H1 (cell line): ENCODE results near the gene SMIM44. TPM values are rescaled to one million over a fixed set of nuclear protein-coding genes. Genes with fewer than 3 reads are reported as not detected.
A peak's percentile ranks its signal among the peaks of the same experiment; 100 is the strongest.

Experiments used
- ATF3 ChIP-seq: IDR thresholded peaks from 2 replicates; pipeline ENCODE4 v1.6.1; 2011; ENCODE audit warnings: low read depth, mild to moderate bottlenecking, low read length; ENCODE audit not compliant: insufficient read depth
- BACH1 ChIP-seq: IDR thresholded peaks from 2 replicates; pipeline ENCODE4 v1.6.1; 2012; ENCODE audit warnings: low read length, improper control_type of control experiment
- CREB1 ChIP-seq: IDR thresholded peaks from 2 replicates; pipeline ENCODE4 v1.6.1; 2012; ENCODE audit warnings: inconsistent platforms
- E2F6 ChIP-seq: IDR thresholded peaks from 2 replicates; pipeline ENCODE4 v1.6.1; 2012; ENCODE audit warnings: inconsistent platforms
- EZH2 ChIP-seq: fragments of 200-600 bp; sonication (generic); IDR thresholded peaks from 2 replicates; pipeline ENCODE4 v1.7.1; 2012; ENCODE audit warnings: low read depth, mild to moderate bottlenecking, moderate library complexity, low read length, inconsistent platforms; ENCODE audit not compliant: severe bottlenecking
- GABPA ChIP-seq: IDR thresholded peaks from 2 replicates; pipeline ENCODE4 v1.6.1; 2011; ENCODE audit warnings: mild to moderate bottlenecking, low read length, moderate library complexity, borderline replicate concordance; ENCODE audit not compliant: insufficient read depth
- HDAC6 ChIP-seq: IDR thresholded peaks from one replicate; pipeline ENCODE4 v1.7.1; 2012; ENCODE audit warnings: low read depth, mild to moderate bottlenecking, inconsistent platforms, low read length, moderate library complexity
- KDM1A ChIP-seq: fragments of 200-600, 300-600 bp; sonication (generic); IDR thresholded peaks from 2 replicates; pipeline ENCODE4 v1.7.1; 2016; ENCODE audit warnings: mild to moderate bottlenecking, low read length, borderline replicate concordance
- KDM4A ChIP-seq: IDR thresholded peaks from one replicate; pipeline ENCODE4 v1.7.1; 2012; ENCODE audit warnings: low read depth, mild to moderate bottlenecking, moderate library complexity, low read length, inconsistent platforms; ENCODE audit not compliant: severe bottlenecking
- MAFK ChIP-seq: IDR thresholded peaks from 2 replicates; pipeline ENCODE4 v1.6.1; 2012; ENCODE audit warnings: low read depth, mild to moderate bottlenecking, improper control_type of control experiment, low read length
- NRF1 ChIP-seq: IDR thresholded peaks from 2 replicates; pipeline ENCODE4 v1.6.1; 2011; ENCODE audit warnings: mild to moderate bottlenecking, low read depth, low read length, improper control_type of control experiment
- RAD21 ChIP-seq, 2 experiments: IDR thresholded peaks in 1 of 2; conservative IDR thresholded peaks in 1 of 2; 2 replicates each; pipeline ENCODE4 v1.6.1; 2011; ENCODE audit warnings: low read depth in 2 of 2, low read length in 2 of 2, improper control_type of control experiment in 1 of 2, inconsistent platforms in 1 of 2, mild to moderate bottlenecking in 1 of 2, moderate library complexity in 1 of 2
- RBBP5 ChIP-seq: IDR thresholded peaks from 2 replicates; pipeline ENCODE4 v1.7.1; 2012; ENCODE audit warnings: low read depth, mild to moderate bottlenecking, inconsistent platforms, low read length, moderate library complexity, borderline replicate concordance
- RFX5 ChIP-seq: IDR thresholded peaks from 2 replicates; pipeline ENCODE4 v1.6.1; 2011; ENCODE audit warnings: low read depth, low read length, improper control_type of control experiment, borderline replicate concordance
- RXRA ChIP-seq: IDR thresholded peaks from 2 replicates; pipeline ENCODE4 v1.6.1; 2011; ENCODE audit warnings: low read depth, mild to moderate bottlenecking, low read length, moderate library complexity; ENCODE audit not compliant: insufficient read depth
- SIRT6 ChIP-seq: IDR thresholded peaks from one replicate; pipeline ENCODE4 v1.7.1; 2012; ENCODE audit warnings: low read length, inconsistent platforms
- SP2 ChIP-seq: IDR thresholded peaks from 2 replicates; pipeline ENCODE4 v1.6.1; 2012; ENCODE audit warnings: mild to moderate bottlenecking, low read length, inconsistent platforms
- SP4 ChIP-seq: IDR thresholded peaks from 2 replicates; pipeline ENCODE4 v1.6.1; 2012; ENCODE audit warnings: low read length, inconsistent platforms
- SRF ChIP-seq: IDR thresholded peaks from 2 replicates; pipeline ENCODE4 v1.6.1; 2011; ENCODE audit warnings: mild to moderate bottlenecking, low read depth, low read length, moderate library complexity
- TAF1 ChIP-seq: IDR thresholded peaks from 2 replicates; pipeline ENCODE4 v1.6.1; 2011; ENCODE audit warnings: mild to moderate bottlenecking, low read depth, low read length
- TCF12 ChIP-seq: IDR thresholded peaks from 2 replicates; pipeline ENCODE4 v1.6.1; 2011; ENCODE audit warnings: low read depth, mild to moderate bottlenecking, low read length
- ZNF274 ChIP-seq: IDR thresholded peaks from 2 replicates; pipeline ENCODE4 v1.7.0; 2012; ENCODE audit warnings: low read length, borderline replicate concordance; ENCODE audit errors: extremely low read depth
- polyA plus RNA-seq, 7 experiments: library from polyadenylated mRNA; depleted of rRNA in 3 of 7; stranded (reverse) in 5 of 7; unstranded in 2 of 7; fragments of >200 nt in 5 of 7; fragments of 200-250 nt in 2 of 7; gene quantifications; 1 replicate in 5 of 7; 2 replicates in 1 of 7; 4 replicates in 1 of 7; pipeline versions ENCODE4 v1.2.1 to v1.2.3, GENCODE V29; 2011 to 2013; ENCODE audit warnings: missing spikeins in 2 of 7, mixed read lengths in 2 of 7
- total RNA-seq: library from RNA; stranded (reverse); fragmentation: NEBNext Ultra II Directional; extraction: Animal tissue kit (Norgen Biotek cat#: 25700); gene quantifications from 2 replicates; pipeline ENCODE4 v1.2.1, GENCODE V29; 2021
- TF ChIP-seq, protein P1 (sequence below): IDR thresholded peaks from 2 replicates; pipeline ENCODE4 v1.6.1; 2012; ENCODE audit warnings: inconsistent platforms

Gene SMIM44
- total and polyA plus RNA-seq, 2 of the 8 experiments (the other 6 are each of a cell fraction or from before 2014, with no cell fraction given), result not detected

DNA sequence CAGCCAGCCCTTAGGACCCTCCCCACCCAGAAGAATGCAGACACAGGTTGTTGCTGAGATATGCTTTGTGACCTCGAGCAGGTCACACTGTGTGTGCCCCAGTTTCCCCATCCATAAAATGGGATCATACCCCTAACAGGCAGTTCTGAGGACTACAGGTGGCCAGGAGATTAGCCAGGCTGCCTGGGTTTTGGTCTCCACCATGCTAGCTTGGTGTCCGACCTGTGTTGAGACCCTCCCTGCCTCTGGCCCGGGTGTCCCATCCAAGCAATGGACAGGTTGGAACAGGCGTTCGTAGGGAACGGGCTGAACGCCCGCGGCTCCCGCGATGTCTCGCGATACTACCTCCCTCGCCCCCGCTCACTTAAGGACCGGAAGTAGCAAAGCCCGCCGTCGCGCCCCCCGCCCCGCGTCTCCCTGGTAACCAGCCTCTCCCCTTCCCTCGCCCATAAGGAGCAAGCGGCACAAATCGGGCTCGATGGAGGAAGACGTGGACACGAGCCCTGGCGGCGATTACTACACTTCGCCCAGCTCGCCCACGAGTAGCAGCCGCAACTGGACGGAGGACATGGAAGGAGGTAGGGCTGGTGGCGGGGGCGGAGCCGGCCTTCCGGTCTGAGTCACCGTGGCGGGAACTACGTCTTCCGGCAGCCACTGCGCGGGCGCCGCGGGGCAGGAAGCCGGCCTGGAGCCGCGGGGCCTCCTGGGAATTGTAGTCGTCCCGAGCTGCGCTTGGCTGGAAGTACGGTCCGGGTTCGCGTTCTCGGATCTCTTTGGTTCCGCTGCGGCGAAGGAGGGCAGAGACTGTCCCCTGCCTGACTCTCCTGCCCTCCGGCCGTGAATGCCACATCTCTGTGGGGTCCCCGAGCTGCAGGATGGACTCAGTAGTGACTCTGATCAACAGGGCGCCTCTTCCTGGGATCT, 48.3 kb downstream of the SMIM44 start (continued):
- TF ChIP-seq RBBP5 (peak; percentile 60), RAD21 (IDR thresholded peaks at IDR 0.05 in 1 of 2, conservative IDR thresholded peaks at IDR 0.05 in 1 of 2; ENCODE audit: low read depth in 2 of 2, low read length in 2 of 2) (no peak), KDM1A (peak; percentile 98), CREB1 (peak; percentile 56), ATF3 (peak; percentile 68), EZH2 (no peak), ZNF274 (no peak), SP4 (no peak), MAFK (no peak), KDM4A (peak; percentile 63), NRF1 (no peak), E2F6 (no peak; the same call in 1 of the 2 replicates), TAF1 (peak; percentile 89), HDAC6 (no peak), BACH1 (no peak), TCF12 (no peak), RFX5 (no peak), SP2 (no peak), GABPA (peak; percentile 94), RXRA (no peak), SRF (no peak; the same call in 1 of the 2 replicates), SIRT6 (no peak)
- TF ChIP-seq, protein P1, sequence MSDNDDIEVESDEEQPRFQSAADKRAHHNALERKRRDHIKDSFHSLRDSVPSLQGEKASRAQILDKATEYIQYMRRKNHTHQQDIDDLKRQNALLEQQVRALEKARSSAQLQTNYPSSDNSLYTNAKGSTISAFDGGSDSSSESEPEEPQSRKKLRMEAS, result 0 out of 2 replicates have a peak, but pooled peaks have one; percentile 39
